GM06990 (cell line): ENCODE results near the gene KCNAB1.

Experiments used
- DNase-seq: peaks from one replicate; pipeline ENCODE4 v3.0.0-alpha.2; 2011; ENCODE audit not compliant: insufficient read length; ENCODE audit errors: extremely low read depth
- H3K27me3 ChIP-seq: replicated peaks from 2 replicates; pipeline ENCODE4 v1.6.0; 2011; ENCODE audit warnings: low read length; ENCODE audit not compliant: control insufficient read depth, insufficient read depth
- H3K36me3 ChIP-seq: 2 replicates; pipeline ENCODE4 v1.5.1; 2011; ENCODE audit warnings: low read length; ENCODE audit not compliant: control insufficient read depth, insufficient read depth
- H3K4me3 ChIP-seq: replicated peaks from 2 replicates; pipeline ENCODE4 v1.5.1; 2011; ENCODE audit warnings: low read depth, mild to moderate bottlenecking, control low read depth, low read length
- TF ChIP-seq, protein P1 (sequence below): IDR thresholded peaks from 2 replicates; pipeline ENCODE4 v1.5.1; 2011; ENCODE audit warnings: low read length, control low read depth, mild to moderate bottlenecking, inconsistent platforms; ENCODE audit not compliant: insufficient read depth, poor library complexity, severe bottlenecking

Gene KCNAB1

GRCh38 chr3:156150434-156151066 is 30.2 kb downstream of the KCNAB1 start:
- no peak overlapping the region for H3K4me3 ChIP-seq
- DNase-seq: no peak
- H3K27me3 ChIP-seq: no peaks in the 10 kb centered on the region; the same call in 1 of the 2 replicates
- H3K36me3 ChIP-seq: no peaks in the 10 kb centered on the region
- TF ChIP-seq, protein P1, sequence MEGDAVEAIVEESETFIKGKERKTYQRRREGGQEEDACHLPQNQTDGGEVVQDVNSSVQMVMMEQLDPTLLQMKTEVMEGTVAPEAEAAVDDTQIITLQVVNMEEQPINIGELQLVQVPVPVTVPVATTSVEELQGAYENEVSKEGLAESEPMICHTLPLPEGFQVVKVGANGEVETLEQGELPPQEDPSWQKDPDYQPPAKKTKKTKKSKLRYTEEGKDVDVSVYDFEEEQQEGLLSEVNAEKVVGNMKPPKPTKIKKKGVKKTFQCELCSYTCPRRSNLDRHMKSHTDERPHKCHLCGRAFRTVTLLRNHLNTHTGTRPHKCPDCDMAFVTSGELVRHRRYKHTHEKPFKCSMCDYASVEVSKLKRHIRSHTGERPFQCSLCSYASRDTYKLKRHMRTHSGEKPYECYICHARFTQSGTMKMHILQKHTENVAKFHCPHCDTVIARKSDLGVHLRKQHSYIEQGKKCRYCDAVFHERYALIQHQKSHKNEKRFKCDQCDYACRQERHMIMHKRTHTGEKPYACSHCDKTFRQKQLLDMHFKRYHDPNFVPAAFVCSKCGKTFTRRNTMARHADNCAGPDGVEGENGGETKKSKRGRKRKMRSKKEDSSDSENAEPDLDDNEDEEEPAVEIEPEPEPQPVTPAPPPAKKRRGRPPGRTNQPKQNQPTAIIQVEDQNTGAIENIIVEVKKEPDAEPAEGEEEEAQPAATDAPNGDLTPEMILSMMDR: peak; percentile 82

DNA sequence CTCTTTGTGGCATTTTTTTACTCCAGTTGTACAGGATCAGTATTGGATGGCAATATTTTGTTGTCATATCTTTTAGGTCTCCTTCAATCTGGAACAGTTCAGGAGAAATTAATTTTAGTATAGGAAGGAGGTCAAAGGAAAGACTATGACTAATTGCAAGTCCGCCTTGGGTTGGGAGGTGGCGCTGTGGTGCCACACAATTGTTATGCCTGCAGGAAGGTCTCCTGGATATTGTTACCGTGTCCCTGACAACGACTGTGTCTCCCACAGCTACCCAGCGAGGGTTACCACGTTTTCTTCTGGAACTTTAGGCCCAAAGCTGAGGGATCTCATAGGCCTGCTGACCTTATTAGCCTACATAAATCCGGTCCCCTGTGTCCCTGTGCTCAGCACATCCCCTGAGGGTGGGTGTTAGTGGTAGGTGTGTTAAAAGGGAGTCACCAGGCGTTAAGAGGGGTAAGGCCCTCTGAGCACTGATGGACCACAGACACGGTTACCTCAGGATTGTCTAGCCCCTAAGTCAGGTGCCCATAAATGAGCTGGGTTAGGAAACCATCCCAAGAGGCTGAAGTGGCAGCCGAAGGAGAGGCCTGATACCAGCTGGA is 31.5 kb downstream of the KCNAB1 start:
- no peaks in the 10 kb centered on the region for H3K36me3 ChIP-seq
- TF ChIP-seq, protein P1: peak; percentile 84
- no peak for DNase-seq
- H3K27me3 ChIP-seq: no peaks in the 10 kb centered on the region; the same call in 1 of the 2 replicates
- no peak overlapping the region for H3K4me3 ChIP-seq

GRCh38 chr3:156158656-156159295 is 38.4 kb downstream of the KCNAB1 start:
- TF ChIP-seq, protein P1: no peak
- no peak for DNase-seq
- no peaks in the 10 kb centered on the region for H3K27me3 ChIP-seq
- H3K36me3 ChIP-seq: no peaks in the 10 kb centered on the region
- no peak overlapping the region for H3K4me3 ChIP-seq

GRCh38 chr3:156160647-156161046 is 40.3 kb downstream of the KCNAB1 start:
- TF ChIP-seq, protein P1: no peak
- Histone ChIP-seq H3K4me3 (no peak overlapping the region), H3K27me3 (no peaks in the 10 kb centered on the region), H3K36me3 (no peaks in the 10 kb centered on the region)
- DNase-seq: no peak

- no peak for DNase-seq
- H3K36me3 ChIP-seq: no peaks in the 10 kb centered on the region
- no peaks in the 10 kb centered on the region for H3K27me3 ChIP-seq
- no peak overlapping the region for H3K4me3 ChIP-seq
- TF ChIP-seq, protein P1: no peak
Measured at GRCh38 chr3:156161172-156161571, 40.8 kb downstream of the KCNAB1 start.
